HG02623 (cell line): ENCODE measurements around the gene CEACAM4.
"Not testable (repeated sequence)": the region's sequence is repeated elsewhere in the genome, so short reads cannot be mapped to it uniquely, and the experiment has no call there.

Source experiments
- ATAC-seq: cut with Tn5 transposase; IDR thresholded peaks from one replicate; pipeline ENCODE4 v1.9.1; 2021; ENCODE audit warnings: moderate library complexity; ENCODE audit not compliant: unreplicated experiment

The CEACAM4 gene

GRCh38 chr19:41586064-41586463 lies 40.8 kb downstream of the CEACAM4 start:
- ATAC-seq = no peak

GRCh38 chr19:41584931-41585330 lies 41.9 kb downstream of the CEACAM4 start:
- no peak for ATAC-seq

DNA sequence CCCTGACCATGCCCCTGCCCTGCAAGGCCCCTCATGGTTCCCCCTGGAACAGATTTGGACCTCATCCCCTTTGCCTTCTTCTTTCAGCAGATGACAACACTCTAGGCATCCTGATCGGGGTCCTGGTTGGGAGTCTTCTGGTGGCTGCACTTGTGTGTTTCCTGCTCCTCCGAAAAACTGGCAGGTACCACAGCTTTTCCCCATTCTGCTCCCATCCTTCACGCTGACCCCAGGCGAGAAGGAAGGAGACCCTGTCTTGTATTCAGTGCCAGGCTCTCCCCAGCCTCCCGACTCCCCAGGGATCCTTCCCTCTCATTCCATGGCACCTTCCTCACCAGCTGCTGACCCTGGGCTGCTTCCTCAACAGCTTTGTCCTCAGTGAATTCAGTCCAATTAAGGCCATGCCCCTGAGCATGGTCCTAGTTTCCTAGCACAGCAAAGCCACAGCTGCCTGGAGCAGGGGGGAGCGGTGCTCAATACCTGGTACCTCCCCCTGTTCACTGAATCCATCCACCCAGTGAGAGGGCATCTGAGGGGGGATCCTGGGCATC lies 42.5 kb downstream of the CEACAM4 start:
- no peak for ATAC-seq

DNA sequence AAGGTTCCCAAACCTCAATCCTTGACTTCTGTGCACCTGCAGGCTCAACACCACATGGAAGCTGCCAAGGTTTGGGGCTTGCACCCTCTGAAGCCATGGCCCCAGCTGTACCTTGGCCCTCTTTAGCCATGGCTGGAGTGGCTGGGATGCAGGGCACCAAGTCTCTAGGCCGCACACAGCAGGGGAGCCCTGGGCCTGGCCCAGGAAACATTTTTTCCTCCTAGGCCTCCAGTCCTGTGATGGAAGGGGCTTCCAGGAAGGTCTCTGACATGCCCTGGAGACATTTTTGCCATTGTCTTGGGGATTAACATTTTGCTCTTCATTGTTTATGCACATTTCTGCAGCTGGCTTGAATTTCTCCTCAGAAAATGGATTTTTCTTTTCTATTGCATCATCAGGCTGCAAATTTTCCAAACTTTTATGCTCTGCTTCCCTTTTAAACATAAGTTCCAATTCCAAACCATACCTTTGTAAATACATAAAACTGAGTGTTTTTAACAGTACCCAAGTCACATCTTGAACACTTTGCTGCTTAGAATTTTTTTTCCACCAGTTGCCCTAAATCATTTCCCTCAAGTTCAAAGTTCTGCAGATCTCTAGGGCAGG lies 44.2 kb downstream of the CEACAM4 start:
- not testable (repeated sequence) for ATAC-seq

DNA sequence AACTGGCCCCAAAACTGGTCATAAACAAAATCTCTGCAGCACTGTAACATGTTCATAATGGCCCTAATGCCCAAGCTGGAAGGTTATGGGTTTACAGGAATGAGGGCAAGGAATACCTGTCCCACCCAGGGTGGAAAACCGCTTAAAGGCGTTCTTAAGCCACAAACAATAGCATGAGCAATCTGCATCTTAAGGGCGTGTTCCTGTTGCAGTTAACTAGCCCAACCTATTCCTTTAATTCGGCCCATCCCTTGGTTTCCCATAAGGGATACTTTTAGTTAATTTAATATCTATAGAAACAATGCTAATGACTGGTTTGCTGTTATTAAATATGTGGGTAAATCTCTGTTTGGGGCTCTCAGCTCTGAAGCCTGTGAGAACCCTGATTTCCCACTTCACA lies 45.8 kb downstream of the CEACAM4 start:
- ATAC-seq = not testable (repeated sequence)

DNA sequence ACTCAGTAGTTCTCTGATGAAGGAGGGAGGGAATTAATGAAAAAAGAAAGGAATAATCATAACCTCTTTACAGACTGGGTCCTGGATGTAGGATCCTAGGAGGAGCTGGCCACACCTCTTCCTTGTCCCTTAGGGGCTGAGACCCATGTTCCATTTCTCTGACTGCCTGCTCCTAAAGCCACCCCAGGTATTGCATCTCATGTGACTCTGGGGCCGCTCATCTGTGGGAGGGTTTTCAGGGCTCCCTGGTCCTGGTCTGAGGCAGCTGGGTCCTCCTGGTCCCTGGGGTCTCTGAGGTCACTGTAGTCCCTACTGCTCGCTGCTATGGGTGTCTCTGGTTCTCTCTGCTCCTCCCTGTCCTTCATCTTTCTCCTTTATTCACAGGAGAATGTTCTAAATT lies 48.0 kb downstream of the CEACAM4 start:
- ATAC-seq = no peak

DNA sequence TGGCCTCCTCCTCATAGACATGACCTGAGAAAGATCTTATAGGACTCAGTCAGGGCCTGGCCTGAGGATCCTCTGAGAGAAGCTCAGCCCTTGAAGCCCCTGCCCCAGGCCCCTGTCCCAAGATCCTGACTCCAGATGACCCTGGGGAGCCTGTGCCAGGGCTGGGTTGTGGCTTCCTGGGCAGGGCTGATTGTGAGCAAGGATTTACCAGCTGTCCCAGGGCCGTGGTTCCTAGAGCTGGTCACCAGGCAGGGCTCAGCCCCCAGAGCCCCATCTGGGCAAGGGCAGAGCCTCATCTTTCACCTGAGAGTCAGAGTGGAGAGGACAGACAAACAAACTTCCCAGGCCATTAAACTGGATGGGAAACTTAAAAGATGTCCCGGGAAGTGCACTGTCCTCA lies 49.0 kb downstream of the CEACAM4 start:
- ATAC-seq = no peak

- ATAC-seq = no peak
Observed at GRCh38 chr19:41577144-41577830, 49.6 kb downstream of the CEACAM4 start.

GRCh38 chr19:41575998-41576397 lies 50.9 kb downstream of the CEACAM4 start, which contains the start of gene CEACAM21:
CEACAM21 (plus strand) TSS chr19:41576166; CDS start chr19:41576275, 109 bp downstream.
- peak; percentile 77 for ATAC-seq

DNA sequence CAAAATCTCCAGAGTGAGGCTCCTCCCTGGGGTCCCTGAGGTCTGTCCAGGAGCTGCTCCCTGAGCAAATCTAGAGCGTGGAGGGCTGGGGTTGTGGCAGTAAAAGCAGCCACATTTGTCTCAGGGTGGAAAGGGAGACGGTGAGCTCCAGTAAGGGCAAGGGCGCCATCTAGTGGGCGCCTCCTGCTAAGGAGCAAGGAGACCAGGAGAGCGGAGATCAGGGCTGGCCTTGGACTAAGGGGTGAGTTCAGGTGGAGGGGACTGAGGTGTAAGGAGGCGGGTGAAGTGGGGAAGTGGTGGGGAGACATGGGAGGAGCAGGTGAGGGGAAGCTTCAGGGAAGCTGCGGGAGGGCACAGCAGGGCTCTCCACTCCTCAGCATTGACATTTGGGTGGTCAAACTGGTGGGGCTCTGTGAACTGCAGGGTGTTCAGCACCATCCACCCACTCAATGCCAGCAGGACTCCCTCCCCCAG lies 56.2 kb downstream of the CEACAM4 start:
- ATAC-seq = no peak

GRCh38 chr19:41570179-41570578 lies 56.7 kb downstream of the CEACAM4 start:
- ATAC-seq = no peak

GRCh38 chr19:41569481-41570150 lies 57.3 kb downstream of the CEACAM4 start:
- ATAC-seq = no peak
